Endothelial cell of umbilical vein (primary cell): ENCODE results near the gene EXOC6B. TPM values are rescaled to one million over a fixed set of nuclear protein-coding genes. Genes with fewer than 3 reads are reported as not detected.

Experiments used
- BruUV-seq: library from RNA; stranded (reverse); fragments of 400-500 nt; replicated peaks from 2 replicates; lab custom pipeline; 2021; lab: Mats Ljungman, UMichigan
- CTCF ChIA-PET: fragments of 300-600, 350-600 bp; sonication (Branson Sonifier 250); formaldehyde crosslinking; loops from one replicate; lab custom pipeline; 2021; ENCODE audit warnings: antibody characterized with exemption, inconsistent platforms; lab: Charles Lee
- POLR2A ChIA-PET: fragments of 300-600, 350-600 bp; sonication (Branson Sonifier 250); formaldehyde crosslinking; loops from one replicate; lab custom pipeline; 2021; ENCODE audit warnings: antibody characterized with exemption, inconsistent platforms; lab: Charles Lee
- DNase-seq: peaks from one replicate; pipeline ENCODE4 v3.0.0-alpha.2; 2011; ENCODE audit warnings: low read depth, low spot score
- FAIRE-seq: peaks from 2 replicates; lab custom pipeline; 2011; peaks lifted over from hg19 to GRCh38; lab: Jason Lieb, UNC
- H2AFZ ChIP-seq: 2 replicates; pipeline ENCODE4 v1.6.0; 2012; ENCODE audit warnings: low read depth, low read length, control low read depth, inconsistent platforms
- H3K27ac ChIP-seq: 2 replicates; pipeline ENCODE4 v1.5.1; 2011; ENCODE audit warnings: low read depth, mild to moderate bottlenecking, control low read depth, low read length, moderate library complexity; ENCODE audit not compliant: insufficient read depth
- H3K27me3 ChIP-seq, 2 experiments: 2 replicates each; pipeline versions ENCODE4 v1.6.0 to v1.6.1; 2011; ENCODE audit warnings: low read length in 2 of 2, mixed read lengths in 1 of 2; ENCODE audit not compliant: control insufficient read depth in 2 of 2, insufficient read depth in 2 of 2
- H3K36me3 ChIP-seq, 2 experiments: 2 replicates in 1 of 2; 3 replicates in 1 of 2; pipeline ENCODE4 v1.5.1; 2011; ENCODE audit warnings: low read length in 2 of 2, mild to moderate bottlenecking in 1 of 2, moderate library complexity in 1 of 2; ENCODE audit not compliant: control insufficient read depth in 2 of 2, insufficient read depth in 2 of 2; ENCODE audit errors: extremely low read depth in 1 of 2
- H3K4me1 ChIP-seq: 3 replicates; pipeline ENCODE4 v1.5.1; 2011; ENCODE audit warnings: mild to moderate bottlenecking, low read length; ENCODE audit not compliant: control insufficient read depth, insufficient read depth; ENCODE audit errors: extremely low read depth
- H3K4me2 ChIP-seq: 2 replicates; pipeline ENCODE4 v1.6.1; 2011; ENCODE audit warnings: low read length, control low read depth, mixed read lengths; ENCODE audit not compliant: insufficient read depth
- H3K4me3 ChIP-seq, 3 experiments: fragments of 200-600 bp in 1 of 3; sonication (generic), shearing (Covaris generic) in 1 of 3; replicated peaks in 1 of 3; 2 replicates each; pipeline ENCODE4 v1.5.1; 2011 to 2016; ENCODE audit warnings: control low read depth in 3 of 3, low read length in 3 of 3, mild to moderate bottlenecking in 2 of 3, inconsistent platforms in 1 of 3, low read depth in 1 of 3, moderate library complexity in 1 of 3; ENCODE audit not compliant: insufficient read depth in 1 of 3
- H3K79me2 ChIP-seq: 2 replicates; pipeline ENCODE4 v1.6.0; 2012; ENCODE audit warnings: low read length, inconsistent platforms; ENCODE audit not compliant: control insufficient read depth, insufficient read depth
- H3K9ac ChIP-seq: replicated peaks from 2 replicates; pipeline ENCODE3; 2011; ENCODE audit warnings: low read length, control low read depth; ENCODE audit not compliant: insufficient read depth; ENCODE audit errors: extremely low read depth
- H3K9me1 ChIP-seq: replicated peaks from 3 replicates; pipeline ENCODE4 v1.6.0; 2011; ENCODE audit warnings: mild to moderate bottlenecking, low read length; ENCODE audit not compliant: control insufficient read depth, insufficient read depth; ENCODE audit errors: extremely low read depth
- H3K9me3 ChIP-seq: replicated peaks from 2 replicates; pipeline ENCODE4 v1.5.1; 2012; ENCODE audit warnings: low read length, inconsistent platforms; ENCODE audit not compliant: control insufficient read depth, insufficient read depth
- H4K20me1 ChIP-seq: replicated peaks from 2 replicates; pipeline ENCODE3; 2011; ENCODE audit warnings: mild to moderate bottlenecking, low read length; ENCODE audit not compliant: control insufficient read depth, insufficient read depth; ENCODE audit errors: extremely low read depth
- EZH2 ChIP-seq: IDR thresholded peaks from 2 replicates; pipeline ENCODE4 v1.6.1; 2012; ENCODE audit warnings: borderline replicate concordance, low read depth, mild to moderate bottlenecking, moderate library complexity, low read length, inconsistent platforms; ENCODE audit not compliant: severe bottlenecking
- FOS ChIP-seq: IDR thresholded peaks from 2 replicates; pipeline ENCODE4 v1.6.1; 2011; ENCODE audit warnings: mild to moderate bottlenecking, low read length, moderate library complexity, borderline replicate concordance; ENCODE audit not compliant: insufficient read depth
- GATA2 ChIP-seq: IDR thresholded peaks from 2 replicates; pipeline ENCODE4 v1.7.0; 2011; ENCODE audit warnings: low read depth, mild to moderate bottlenecking, moderate library complexity, mixed read lengths, low read length; ENCODE audit not compliant: insufficient read length, insufficient read depth
- JUN ChIP-seq: IDR thresholded peaks from 2 replicates; pipeline ENCODE4 v1.6.1; 2011; ENCODE audit warnings: borderline replicate concordance, low read depth; ENCODE audit not compliant: insufficient read length, insufficient read depth
- MYC ChIP-seq: IDR thresholded peaks from one replicate; pipeline ENCODE4 v1.6.1; 2011; ENCODE audit warnings: mild to moderate bottlenecking, low read depth, low read length
- POLR2A ChIP-seq: IDR thresholded peaks from 2 replicates; pipeline ENCODE4 v1.6.1; 2012; ENCODE audit warnings: low read depth, mild to moderate bottlenecking, control low read depth, low read length
- POLR2AphosphoS5 ChIP-seq: IDR thresholded peaks from 2 replicates; pipeline ENCODE4 v1.6.1; 2012; ENCODE audit warnings: low read depth, mild to moderate bottlenecking, control low read depth, low read length, moderate library complexity; ENCODE audit not compliant: insufficient read depth
- dilution Hi-C: fragments of 300-500 bp; cut with MboI; formaldehyde crosslinking; loops from one replicate; pipeline ENCODE4 v1.15.0; 2019; ENCODE audit warnings: low sequenced_read_pairs; ENCODE audit not compliant: extremely low pct_ligation_motif_present
- intact Hi-C: fragments of 100-400 bp; cut with micrococcal nuclease; formaldehyde crosslinking; loops from one replicate; pipeline ENCODE4 v1.10.0; 2022
- polyA plus RNA-seq, 4 experiments: library from polyadenylated mRNA; depleted of rRNA in 3 of 4; stranded (reverse) in 3 of 4; unstranded in 1 of 4; fragments of >200 nt; gene quantifications; 2 replicates each; pipeline versions ENCODE4 v1.2.1 to v1.2.3, GENCODE V29; 2011 to 2012; ENCODE audit warnings: missing spikeins in 1 of 4
- total RNA-seq: library from RNA; stranded (reverse); gene quantifications from 2 replicates; pipeline ENCODE4 v1.2.3, GENCODE V29; 2021
- TF ChIP-seq, protein P1 (sequence below), 2 donors: IDR thresholded peaks; 1 replicate in 1 of 2; 2 replicates in 1 of 2; pipeline ENCODE4 v1.5.1; 2011; ENCODE audit warnings: low read length in 2 of 2, mild to moderate bottlenecking in 2 of 2, moderate library complexity in 2 of 2, control low read depth in 1 of 2, inconsistent platforms in 1 of 2, low read depth in 1 of 2; ENCODE audit not compliant: insufficient read depth in 1 of 2; ENCODE audit errors: extremely low read depth in 1 of 2
- TF ChIP-seq, protein P2 (sequence below): IDR thresholded peaks from 2 replicates; pipeline ENCODE4 v1.6.1; 2011; ENCODE audit not compliant: insufficient read depth, insufficient read length

EXOC6B gene
- total and polyA plus RNA-seq, 2 donors (not counting 3 experiments of a cell fraction or from before 2014, with no cell fraction given): 10.8 to 34.8 TPM

DNA sequence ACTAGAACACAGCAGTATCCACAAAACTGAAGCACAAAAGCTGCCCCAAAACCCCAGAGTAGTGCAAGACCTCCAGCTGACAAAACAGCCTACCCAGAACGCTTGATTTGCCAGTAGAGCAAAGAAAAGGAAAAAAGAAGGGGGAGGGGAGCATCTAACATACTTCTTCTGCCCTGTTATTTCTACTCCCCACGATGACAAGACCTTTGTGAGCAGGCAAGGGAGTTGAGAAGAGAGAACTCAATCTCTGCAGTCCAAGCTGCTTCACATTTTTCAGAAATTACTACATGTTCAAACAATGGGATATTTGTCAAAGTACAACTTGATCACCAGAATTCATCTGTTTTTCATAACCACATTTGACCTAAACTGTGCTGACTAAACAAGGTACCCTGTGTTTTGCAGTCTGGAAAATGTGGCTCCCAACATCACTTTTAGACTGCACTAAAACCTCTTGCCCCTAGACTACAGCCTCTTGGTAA, 286.7 kb downstream of the EXOC6B start:
- ChIA-PET CTCF (no interaction called here), POLR2A (no interaction called here)
- Histone ChIP-seq H3K4me3 (no peak overlapping the region), H3K27ac (no peak overlapping the region), H4K20me1 (no peaks in the 10 kb centered on the region), H3K79me2 (no peaks in the 10 kb centered on the region), H3K4me2 (no peak overlapping the region), H3K9ac (no peak overlapping the region), H3K4me1 (peaks cover 20% of the 10 kb centered on the region), H3K9me1 (no peaks in the 10 kb centered on the region), H3K36me3 (no peaks in the 10 kb centered on the region), H2AFZ (no peak overlapping the region), H3K27me3 (no peaks in the 10 kb centered on the region), H3K9me3 (no peaks in the 10 kb centered on the region)
- no peak for TF ChIP-seq GATA2
- no peak for TF ChIP-seq JUN
- no peak for TF ChIP-seq EZH2
- TF ChIP-seq, protein P1, sequence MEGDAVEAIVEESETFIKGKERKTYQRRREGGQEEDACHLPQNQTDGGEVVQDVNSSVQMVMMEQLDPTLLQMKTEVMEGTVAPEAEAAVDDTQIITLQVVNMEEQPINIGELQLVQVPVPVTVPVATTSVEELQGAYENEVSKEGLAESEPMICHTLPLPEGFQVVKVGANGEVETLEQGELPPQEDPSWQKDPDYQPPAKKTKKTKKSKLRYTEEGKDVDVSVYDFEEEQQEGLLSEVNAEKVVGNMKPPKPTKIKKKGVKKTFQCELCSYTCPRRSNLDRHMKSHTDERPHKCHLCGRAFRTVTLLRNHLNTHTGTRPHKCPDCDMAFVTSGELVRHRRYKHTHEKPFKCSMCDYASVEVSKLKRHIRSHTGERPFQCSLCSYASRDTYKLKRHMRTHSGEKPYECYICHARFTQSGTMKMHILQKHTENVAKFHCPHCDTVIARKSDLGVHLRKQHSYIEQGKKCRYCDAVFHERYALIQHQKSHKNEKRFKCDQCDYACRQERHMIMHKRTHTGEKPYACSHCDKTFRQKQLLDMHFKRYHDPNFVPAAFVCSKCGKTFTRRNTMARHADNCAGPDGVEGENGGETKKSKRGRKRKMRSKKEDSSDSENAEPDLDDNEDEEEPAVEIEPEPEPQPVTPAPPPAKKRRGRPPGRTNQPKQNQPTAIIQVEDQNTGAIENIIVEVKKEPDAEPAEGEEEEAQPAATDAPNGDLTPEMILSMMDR (IDR thresholded peaks at IDR 0.05; ENCODE audit: extremely low read depth in 1 of 2, insufficient read depth in 1 of 2, low read depth in 1 of 2, low read length in 2 of 2): no peak
- no peak for TF ChIP-seq POLR2AphosphoS5
- TF ChIP-seq, protein P2, sequence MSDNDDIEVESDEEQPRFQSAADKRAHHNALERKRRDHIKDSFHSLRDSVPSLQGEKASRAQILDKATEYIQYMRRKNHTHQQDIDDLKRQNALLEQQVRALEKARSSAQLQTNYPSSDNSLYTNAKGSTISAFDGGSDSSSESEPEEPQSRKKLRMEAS: no peak
- no peak for TF ChIP-seq POLR2A
- no peak for TF ChIP-seq MYC
- no peak for TF ChIP-seq FOS
- BruUV-seq: no TSS peak
- FAIRE-seq: no peak
- no peak for DNase-seq
- intact Hi-C loops (no loop called here), dilution Hi-C loops (no loop called here)
